Nephron progenitor cell (in vitro differentiated cells): ENCODE data around the gene GRB7.

Experiments used
- DNase-seq: peaks from one replicate; pipeline ENCODE4 v3.0.0; 2021
- H3K27ac Mint-ChIP-seq: 2 replicates; pipeline ENCODE4 v1.8.0; 2021; ENCODE audit warnings: mild to moderate bottlenecking, moderate library complexity, mixed read lengths
- H3K27me3 Mint-ChIP-seq: 2 replicates; pipeline ENCODE4 v1.8.0; 2021; ENCODE audit warnings: mild to moderate bottlenecking, low read depth, mixed read lengths; ENCODE audit not compliant: poor library complexity
- H3K36me3 Mint-ChIP-seq: 2 replicates; pipeline ENCODE4 v1.8.0; 2021; ENCODE audit warnings: low read depth, mixed read lengths
- H3K4me1 Mint-ChIP-seq: 2 replicates; pipeline ENCODE4 v1.8.0; 2021; ENCODE audit warnings: mixed read lengths
- H3K4me3 Mint-ChIP-seq: 2 replicates; pipeline ENCODE4 v1.8.0; 2021; ENCODE audit warnings: mild to moderate bottlenecking, moderate library complexity, mixed read lengths
- H3K9me3 Mint-ChIP-seq: 2 replicates; pipeline ENCODE4 v1.8.0; 2021; ENCODE audit warnings: mild to moderate bottlenecking, moderate library complexity, mixed read lengths
- TF ChIP-seq, protein P1 (sequence below): fragments of 200-600 bp; sonication (generic); IDR thresholded peaks from 2 replicates; pipeline ENCODE4 v1.5.0; 2021; ENCODE audit warnings: antibody characterized with exemption

Gene GRB7

DNA sequence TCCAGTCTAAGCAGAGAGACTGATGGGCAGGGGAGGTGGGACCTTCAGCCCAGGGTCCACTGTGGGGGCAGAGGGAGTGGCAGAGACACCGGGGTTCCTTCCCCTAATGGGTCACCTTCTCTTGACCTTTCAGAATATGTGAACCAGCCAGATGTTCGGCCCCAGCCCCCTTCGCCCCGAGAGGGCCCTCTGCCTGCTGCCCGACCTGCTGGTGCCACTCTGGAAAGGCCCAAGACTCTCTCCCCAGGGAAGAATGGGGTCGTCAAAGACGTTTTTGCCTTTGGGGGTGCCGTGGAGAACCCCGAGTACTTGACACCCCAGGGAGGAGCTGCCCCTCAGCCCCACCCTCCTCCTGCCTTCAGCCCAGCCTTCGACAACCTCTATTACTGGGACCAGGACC lies 10.2 kb upstream of the GRB7 start:
- no peaks in the 10 kb centered on the region for H3K9me3 Mint-ChIP-seq
- H3K27me3 Mint-ChIP-seq, result peaks cover 14% of the 10 kb centered on the region
- H3K4me1 Mint-ChIP-seq, result peaks cover 14% of the 10 kb centered on the region
- TF ChIP-seq, protein P1, sequence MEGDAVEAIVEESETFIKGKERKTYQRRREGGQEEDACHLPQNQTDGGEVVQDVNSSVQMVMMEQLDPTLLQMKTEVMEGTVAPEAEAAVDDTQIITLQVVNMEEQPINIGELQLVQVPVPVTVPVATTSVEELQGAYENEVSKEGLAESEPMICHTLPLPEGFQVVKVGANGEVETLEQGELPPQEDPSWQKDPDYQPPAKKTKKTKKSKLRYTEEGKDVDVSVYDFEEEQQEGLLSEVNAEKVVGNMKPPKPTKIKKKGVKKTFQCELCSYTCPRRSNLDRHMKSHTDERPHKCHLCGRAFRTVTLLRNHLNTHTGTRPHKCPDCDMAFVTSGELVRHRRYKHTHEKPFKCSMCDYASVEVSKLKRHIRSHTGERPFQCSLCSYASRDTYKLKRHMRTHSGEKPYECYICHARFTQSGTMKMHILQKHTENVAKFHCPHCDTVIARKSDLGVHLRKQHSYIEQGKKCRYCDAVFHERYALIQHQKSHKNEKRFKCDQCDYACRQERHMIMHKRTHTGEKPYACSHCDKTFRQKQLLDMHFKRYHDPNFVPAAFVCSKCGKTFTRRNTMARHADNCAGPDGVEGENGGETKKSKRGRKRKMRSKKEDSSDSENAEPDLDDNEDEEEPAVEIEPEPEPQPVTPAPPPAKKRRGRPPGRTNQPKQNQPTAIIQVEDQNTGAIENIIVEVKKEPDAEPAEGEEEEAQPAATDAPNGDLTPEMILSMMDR, result no peak
- H3K36me3 Mint-ChIP-seq, result peaks cover 18% of the 10 kb centered on the region
- DNase-seq, result no peak
- no peak overlapping the region for H3K4me3 Mint-ChIP-seq
- H3K27ac Mint-ChIP-seq, result no peak overlapping the region

- Mint-ChIP-seq H3K4me3 (peak overlapping the region; percentile 88), H3K27ac (no peak overlapping the region), H3K9me3 (no peaks in the 10 kb centered on the region), H3K36me3 (peaks cover 5% of the 10 kb centered on the region), H3K4me1 (peaks cover 10% of the 10 kb centered on the region), H3K27me3 (peaks cover 21% of the 10 kb centered on the region)
- no peak for DNase-seq
- TF ChIP-seq, protein P1, result no peak
Measured at GRCh38 chr17:39729280-39729851, 8.4 kb upstream of the GRB7 start.

DNA sequence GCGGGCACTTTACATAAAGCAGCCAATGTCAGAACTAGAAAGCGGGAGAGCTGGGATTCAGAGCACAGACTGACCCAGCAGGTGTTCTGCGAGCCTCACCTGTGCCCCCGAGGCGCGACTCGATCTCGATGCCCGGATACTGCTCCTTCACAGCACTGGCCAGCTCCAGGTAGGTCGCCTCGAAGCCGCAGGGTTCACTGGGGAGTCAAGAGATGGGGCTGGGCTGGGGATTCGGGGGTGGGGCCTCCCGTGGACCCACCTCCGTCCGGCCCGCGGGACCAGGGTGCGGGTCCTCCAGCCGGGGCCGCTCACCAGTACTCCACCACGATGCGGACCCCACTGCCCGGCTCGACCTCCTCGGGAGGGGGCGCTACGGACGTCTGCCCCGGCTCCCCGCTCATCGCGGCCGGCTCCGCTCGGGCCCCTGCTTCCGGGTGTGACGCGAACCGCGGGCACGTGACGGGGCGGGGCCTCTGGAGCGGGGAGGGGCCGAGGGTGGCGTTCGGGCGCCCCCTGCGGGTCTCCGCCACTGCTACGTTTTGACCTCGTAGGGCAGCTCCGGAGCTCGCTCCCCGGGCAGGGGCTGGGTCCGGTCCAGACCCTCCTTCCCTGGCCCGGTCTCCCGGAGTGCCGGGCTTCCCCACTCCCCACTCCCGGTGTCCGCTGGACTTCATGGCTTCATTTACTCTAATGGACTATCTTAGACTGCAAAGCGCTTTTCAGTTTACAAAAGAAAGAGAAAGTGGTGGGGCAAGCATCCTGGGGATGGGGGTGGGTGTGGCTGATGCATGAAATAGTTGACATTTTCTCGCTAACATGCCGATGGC lies 7.4 kb upstream of the GRB7 start, which contains the start of gene MIEN1:
Gene MIEN1, minus strand, starts transcription at position 438 of the 827 bp plus-strand sequence. Its CDS starts 37 bp downstream, at position 401.
- H3K27ac Mint-ChIP-seq, result no peak within 1 kb of the TSS
- DNase-seq, result peak; percentile 96
- H3K4me3 Mint-ChIP-seq, result peak within 1 kb of the TSS; percentile 88
- H3K27me3 Mint-ChIP-seq, result peaks cover 22% of the 10 kb centered on the region
- no peaks in the 10 kb centered on the region for H3K36me3 Mint-ChIP-seq
- TF ChIP-seq, protein P1, result peak; percentile 84
- H3K4me1 Mint-ChIP-seq, result peaks cover 10% of the 10 kb centered on the region
- no peaks in the 10 kb centered on the region for H3K9me3 Mint-ChIP-seq

GRCh38 chr17:39732586-39732985 lies 5.2 kb upstream of the GRB7 start:
- H3K36me3 Mint-ChIP-seq, result no peaks in the 10 kb centered on the region
- TF ChIP-seq, protein P1, result no peak
- no peaks in the 10 kb centered on the region for H3K9me3 Mint-ChIP-seq
- H3K4me1 Mint-ChIP-seq, result peaks cover 15% of the 10 kb centered on the region
- no peak overlapping the region for H3K27ac Mint-ChIP-seq
- peaks cover 42% of the 10 kb centered on the region for H3K27me3 Mint-ChIP-seq
- DNase-seq, result no peak
- H3K4me3 Mint-ChIP-seq, result no peak overlapping the region

- H3K27me3 Mint-ChIP-seq, result peaks cover 68% of the 10 kb centered on the region
- no peak for DNase-seq
- no peaks in the 10 kb centered on the region for H3K36me3 Mint-ChIP-seq
- no peak overlapping the region for H3K27ac Mint-ChIP-seq
- TF ChIP-seq, protein P1, result no peak
- no peaks in the 10 kb centered on the region for H3K9me3 Mint-ChIP-seq
- H3K4me3 Mint-ChIP-seq, result no peak overlapping the region
- peaks cover 30% of the 10 kb centered on the region for H3K4me1 Mint-ChIP-seq
Measured at GRCh38 chr17:39735882-39736281, 1.9 kb upstream of the GRB7 start.
